DND-41 (cell line): ENCODE results near the gene MARCHF10.
"Not testable (repeated sequence)": the region's sequence is repeated elsewhere in the genome, so short reads cannot be mapped to it uniquely, and the experiment has no call there.

Experiments
- ATAC-seq: fragments of 200-7000 bp; cut with Tn5 transposase; 3 replicates; pipeline ENCODE4 v1.9.1; 2021; ENCODE audit warnings: low read depth; ENCODE audit not compliant: insufficient read depth
- DNase-seq: peaks from one replicate; pipeline ENCODE4 v3.0.0-alpha.2; 2020
- H2AFZ ChIP-seq: 2 replicates; pipeline ENCODE4 v1.6.0; 2012; ENCODE audit warnings: low read depth, low read length
- H3K27ac ChIP-seq: 2 replicates; pipeline ENCODE4 v1.5.1; 2012; ENCODE audit warnings: low read length, inconsistent platforms
- H3K27me3 ChIP-seq: fragments of 200-600 bp; sonication (generic); 2 replicates; pipeline ENCODE4 v1.6.0; 2012; ENCODE audit warnings: low read length, mild to moderate bottlenecking, inconsistent platforms; ENCODE audit not compliant: insufficient read depth, poor library complexity
- H3K36me3 ChIP-seq: 2 replicates; pipeline ENCODE4 v1.5.1; 2012; ENCODE audit warnings: low read length, inconsistent platforms; ENCODE audit not compliant: insufficient read depth
- H3K4me1 ChIP-seq: 2 replicates; pipeline ENCODE4 v1.5.1; 2012; ENCODE audit warnings: mild to moderate bottlenecking, low read length; ENCODE audit not compliant: insufficient read depth
- H3K4me2 ChIP-seq: 2 replicates; pipeline ENCODE4 v1.6.0; 2012; ENCODE audit warnings: mild to moderate bottlenecking, moderate library complexity, low read length, inconsistent platforms; ENCODE audit not compliant: insufficient read depth
- H3K4me3 ChIP-seq, 2 experiments: fragments of 200-600 bp in 1 of 2; shearing (Covaris generic) in 1 of 2; 2 replicates each; pipeline ENCODE4 v1.5.1; 2012 to 2016; ENCODE audit warnings: inconsistent platforms in 2 of 2, low read length in 2 of 2, mild to moderate bottlenecking in 2 of 2, low read depth in 1 of 2, moderate library complexity in 1 of 2
- H3K79me2 ChIP-seq: 2 replicates; pipeline ENCODE4 v1.6.0; 2012; ENCODE audit warnings: low read length, inconsistent platforms; ENCODE audit not compliant: insufficient read depth
- H3K9ac ChIP-seq: 2 replicates; pipeline ENCODE4 v1.6.0; 2012; ENCODE audit warnings: low read depth, mild to moderate bottlenecking, inconsistent platforms, low read length, moderate library complexity
- H3K9me3 ChIP-seq: 2 replicates; pipeline ENCODE4 v1.5.1; 2012; ENCODE audit warnings: low read length, moderate library complexity, mild to moderate bottlenecking, inconsistent platforms; ENCODE audit not compliant: insufficient read depth, severe bottlenecking
- H4K20me1 ChIP-seq: 2 replicates; pipeline ENCODE4 v1.6.0; 2012; ENCODE audit warnings: low read length; ENCODE audit not compliant: insufficient read depth
- CTCF ChIP-seq: IDR thresholded peaks from 2 replicates; pipeline ENCODE4 v1.5.1; 2012; ENCODE audit warnings: borderline replicate concordance, low read length, moderate library complexity, mild to moderate bottlenecking; ENCODE audit not compliant: poor library complexity, severe bottlenecking; ENCODE audit errors: extremely low read depth
- EZH2 ChIP-seq: IDR thresholded peaks from 3 replicates; pipeline ENCODE4 v1.6.1; 2012; ENCODE audit warnings: borderline replicate concordance, low read depth, mild to moderate bottlenecking, moderate library complexity, low read length, inconsistent platforms; ENCODE audit not compliant: severe bottlenecking

The MARCHF10 gene

GRCh38 chr17:62855156-62855555 lies 47.0 kb upstream of the MARCHF10 start:
- ATAC-seq (no peak), DNase-seq (no peak)
- Histone ChIP-seq H3K4me3 (no peak overlapping the region), H3K9ac (no peak overlapping the region), H3K4me1 (no peaks in the 10 kb centered on the region), H3K9me3 (no peaks in the 10 kb centered on the region), H3K4me2 (no peak overlapping the region), H4K20me1 (no peaks in the 10 kb centered on the region), H3K27me3 (peaks cover 6% of the 10 kb centered on the region), H3K79me2 (no peaks in the 10 kb centered on the region), H3K27ac (no peak overlapping the region), H2AFZ (no peak overlapping the region), H3K36me3 (no peaks in the 10 kb centered on the region)
- no peak for TF ChIP-seq CTCF
- no peak for TF ChIP-seq EZH2

- no peak overlapping the region for H2AFZ ChIP-seq
- ATAC-seq = no peak
Observed at GRCh38 chr17:62854098-62854680, 46.1 kb upstream of the MARCHF10 start.

GRCh38 chr17:62852195-62852594 lies 44.1 kb upstream of the MARCHF10 start:
- TF ChIP-seq CTCF (no peak), EZH2 (no peak)
- Histone ChIP-seq H3K36me3 (no peaks in the 10 kb centered on the region), H3K9ac (no peak overlapping the region), H3K9me3 (no peaks in the 10 kb centered on the region), H3K4me1 (no peaks in the 10 kb centered on the region), H3K4me3 (no peak overlapping the region), H3K27me3 (peaks cover 10% of the 10 kb centered on the region), H3K27ac (no peak overlapping the region), H4K20me1 (no peaks in the 10 kb centered on the region), H3K79me2 (no peaks in the 10 kb centered on the region), H3K4me2 (no peak overlapping the region), H2AFZ (no peak overlapping the region)
- no peak for DNase-seq
- ATAC-seq = no peak

More at GRCh38 chr17:62854098-62854680, 46.1 kb upstream of the MARCHF10 start:
- TF ChIP-seq EZH2 = no peak
- no peak for TF ChIP-seq CTCF
- DNase-seq = no peak
- Histone ChIP-seq H3K4me2 (no peak overlapping the region), H3K4me1 (no peaks in the 10 kb centered on the region), H3K9ac (no peak overlapping the region), H3K9me3 (no peaks in the 10 kb centered on the region), H3K36me3 (no peaks in the 10 kb centered on the region), H4K20me1 (no peaks in the 10 kb centered on the region), H3K27ac (no peak overlapping the region), H3K79me2 (no peaks in the 10 kb centered on the region), H3K4me3 (no peak overlapping the region), H3K27me3 (peaks cover 6% of the 10 kb centered on the region)

- not testable (repeated sequence) for H2AFZ ChIP-seq, H3K9me3 ChIP-seq, H3K4me3 ChIP-seq, ATAC-seq, H3K4me1 ChIP-seq, H3K9ac ChIP-seq, H3K79me2 ChIP-seq, H4K20me1 ChIP-seq, H3K27ac ChIP-seq, H3K27me3 ChIP-seq, H3K4me2 ChIP-seq, H3K36me3 ChIP-seq, DNase-seq
Observed at GRCh38 chr17:62849591-62850415, 41.7 kb upstream of the MARCHF10 start.
